Endodermal cell (in vitro differentiated cells): Measurements from ENCODE around the gene IARS2. TPM values are rescaled to one million over a fixed set of nuclear protein-coding genes. Genes with fewer than 3 reads are reported as not detected.
A peak's percentile ranks its signal among the peaks of the same experiment; 100 is the strongest.
"Not testable (repeated sequence)": the region's sequence is repeated elsewhere in the genome, so short reads cannot be mapped to it uniquely, and the experiment has no call there.

Source experiments
- DNase-seq: peaks from one replicate; pipeline ENCODE4 v3.0.0-alpha.2; 2017
- H3K27ac ChIP-seq: 2 replicates; pipeline ENCODE4 v1.5.1; 2013; ENCODE audit warnings: mild to moderate bottlenecking, low read depth, low read length, moderate library complexity
- H3K27me3 ChIP-seq: 2 replicates; pipeline ENCODE4 v1.6.1; 2013; ENCODE audit warnings: mild to moderate bottlenecking, low read length, moderate library complexity; ENCODE audit not compliant: insufficient read depth, control insufficient read depth, poor library complexity, severe bottlenecking
- H3K36me3 ChIP-seq: 2 replicates; pipeline ENCODE4 v1.7.0; 2013; ENCODE audit warnings: mild to moderate bottlenecking, low read length, moderate library complexity; ENCODE audit not compliant: control insufficient read depth, insufficient read depth
- H3K4me1 ChIP-seq: one replicate; pipeline ENCODE4 v1.7.0; 2013; ENCODE audit warnings: low read length; ENCODE audit not compliant: control insufficient read depth, insufficient read depth
- H3K4me3 ChIP-seq: 2 replicates; pipeline ENCODE4 v1.5.1; 2013; ENCODE audit warnings: mild to moderate bottlenecking, low read length, moderate library complexity
- H3K9ac ChIP-seq: 2 replicates; pipeline ENCODE4 v1.6.1; 2013; ENCODE audit warnings: mild to moderate bottlenecking, low read length, moderate library complexity; ENCODE audit not compliant: poor library complexity, severe bottlenecking; ENCODE audit errors: extremely low read depth
- H3K9me3 ChIP-seq: 2 replicates; pipeline ENCODE4 v1.6.1; 2013; ENCODE audit warnings: mild to moderate bottlenecking, low read length, moderate library complexity; ENCODE audit not compliant: control insufficient read depth
- H3K27ac Mint-ChIP-seq: 2 replicates; pipeline ENCODE4 v1.8.0; 2020; ENCODE audit warnings: mixed read lengths
- H3K27me3 Mint-ChIP-seq: 2 replicates; pipeline ENCODE4 v1.8.0; 2021; ENCODE audit warnings: mild to moderate bottlenecking, mixed read lengths; ENCODE audit not compliant: insufficient read depth
- H3K36me3 Mint-ChIP-seq: 2 replicates; pipeline ENCODE4 v1.8.0; 2020; ENCODE audit warnings: low read depth, mixed read lengths
- H3K4me1 Mint-ChIP-seq: 2 replicates; pipeline ENCODE4 v1.8.0; 2020; ENCODE audit warnings: mixed read lengths
- H3K4me3 Mint-ChIP-seq: 2 replicates; pipeline ENCODE4 v1.8.0; 2020; ENCODE audit warnings: mild to moderate bottlenecking, moderate library complexity, mixed read lengths
- H3K9me3 Mint-ChIP-seq: 2 replicates; pipeline ENCODE4 v1.8.0; 2020; ENCODE audit warnings: mild to moderate bottlenecking, mixed read lengths
- CTCF ChIP-seq: fragments of 200-600 bp; sonication (generic); conservative IDR thresholded peaks from 2 replicates; pipeline ENCODE4 v1.5.0; 2021; ENCODE audit warnings: antibody characterized with exemption, mild to moderate bottlenecking
- WGBS, 2 experiments: methylation state at CpG; one replicate each; pipeline versions ENCODE4 v1.1.5 to v1.1.7; 2013; ENCODE audit warnings: missing lambda C conversion rate in 2 of 2, mixed read lengths in 1 of 2; ENCODE audit not compliant: insufficient coverage in 1 of 2, insufficient read length in 1 of 2; 5-methylcytosine and 5-hydroxymethylcytosine counted together
- total RNA-seq, 2 donors: library from RNA; stranded (reverse); fragmentation: NEBNext Ultra II Directional in 1 of 2; extraction: Animal tissue kit (Norgen Biotek cat#: 25700) in 1 of 2; gene quantifications; 2 replicates in 1 of 2; 3 replicates in 1 of 2; pipeline ENCODE4 v1.2.1, GENCODE V29; 2021

Gene IARS2
- total RNA-seq, 2 donors from 2014 or later, result 78.2 to 89.4 TPM

GRCh38 chr1:220166853-220167252 lies 72.9 kb downstream of the IARS2 start:
- no peak for DNase-seq
- H3K36me3 ChIP-seq, result peaks cover 73% of the 10 kb centered on the region
- no peaks in the 10 kb centered on the region for H3K9me3 Mint-ChIP-seq
- no peak overlapping the region for H3K4me3 Mint-ChIP-seq
- H3K4me1 ChIP-seq, result no peaks in the 10 kb centered on the region
- H3K9ac ChIP-seq, result no peak overlapping the region
- H3K27ac ChIP-seq, result no peak overlapping the region
- H3K4me1 Mint-ChIP-seq, result no peaks in the 10 kb centered on the region
- H3K36me3 Mint-ChIP-seq, result peaks cover 49% of the 10 kb centered on the region
- 97 to 100% methylated on average over 1 to 4 of the region's 4 CpGs for WGBS, 2 experiments
- H3K9me3 ChIP-seq, result no peaks in the 10 kb centered on the region
- no peaks in the 10 kb centered on the region for H3K27me3 ChIP-seq
- TF ChIP-seq CTCF, result no peak
- peak overlapping the region; percentile 42 for H3K27ac Mint-ChIP-seq
- H3K4me3 ChIP-seq, result no peak overlapping the region
- no peaks in the 10 kb centered on the region for H3K27me3 Mint-ChIP-seq

DNA sequence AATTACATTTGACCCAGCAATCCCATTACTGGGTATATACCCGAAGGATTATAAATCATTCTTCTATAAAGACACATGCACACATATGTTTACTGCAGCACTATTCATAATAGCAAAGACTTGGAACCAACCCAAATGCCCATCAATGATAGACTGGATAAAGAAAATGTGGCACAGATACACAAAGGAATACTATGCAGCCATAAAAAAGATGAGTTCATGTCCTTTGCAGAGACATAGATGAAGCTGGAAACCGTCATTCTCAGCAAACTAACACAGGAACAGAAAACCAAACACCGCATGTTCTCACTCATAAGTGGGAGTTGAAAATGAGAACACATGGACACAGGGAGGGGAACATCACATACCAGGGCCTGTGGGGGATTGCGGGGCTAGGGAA lies 76.0 kb downstream of the IARS2 start:
- not testable (repeated sequence) for H3K27ac Mint-ChIP-seq, H3K4me1 Mint-ChIP-seq, H3K27ac ChIP-seq, H3K9ac ChIP-seq, H3K4me3 ChIP-seq, H3K27me3 Mint-ChIP-seq, DNase-seq, H3K9me3 Mint-ChIP-seq, H3K4me1 ChIP-seq, H3K4me3 Mint-ChIP-seq, H3K27me3 ChIP-seq, H3K9me3 ChIP-seq
- WGBS, 2 experiments, result 93% methylated on average over 4 of the region's 4 CpGs; no CpG with 5 or more reads in 1 of the 2 experiments
- peaks cover 55% of the 10 kb centered on the region for H3K36me3 Mint-ChIP-seq
- peaks cover 71% of the 10 kb centered on the region for H3K36me3 ChIP-seq

DNA sequence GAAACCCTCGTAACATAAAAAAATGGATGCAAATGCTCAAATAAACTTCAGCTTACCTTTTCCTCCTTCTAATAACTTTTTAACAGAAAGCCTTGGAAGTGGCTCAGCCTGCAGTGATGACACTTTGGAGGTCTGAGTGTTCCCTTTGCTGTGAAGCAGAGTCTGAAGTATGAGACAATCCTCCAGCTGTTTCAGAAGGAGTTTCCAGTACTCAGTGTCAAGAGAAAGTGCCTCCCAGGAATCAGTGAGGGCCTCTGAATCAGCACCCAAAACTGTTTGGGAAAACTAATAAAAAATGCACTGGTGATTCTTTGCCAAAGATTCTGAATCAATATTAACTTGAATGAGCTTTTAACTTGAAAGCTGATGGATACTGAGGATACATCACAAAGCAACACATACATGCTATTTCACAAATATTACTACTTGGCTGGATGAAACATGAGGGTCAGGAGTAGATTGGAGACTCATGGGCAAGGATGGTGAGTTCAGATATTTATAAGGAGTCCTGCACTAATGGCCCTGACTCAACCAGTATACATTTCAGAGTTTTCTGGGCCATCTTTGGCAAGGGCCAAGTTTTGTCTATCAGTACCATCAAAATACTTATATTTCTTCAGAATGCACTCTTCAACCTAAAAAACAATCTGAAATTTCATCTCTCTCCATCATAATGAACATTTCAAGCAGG lies 77.0 kb downstream of the IARS2 start:
- Histone ChIP-seq H3K4me3 (no peak overlapping the region), H3K27me3 (no peaks in the 10 kb centered on the region), H3K9me3 (no peaks in the 10 kb centered on the region), H3K4me1 (no peaks in the 10 kb centered on the region), H3K36me3 (peaks cover 67% of the 10 kb centered on the region), H3K27ac (no peak overlapping the region), H3K9ac (no peak overlapping the region)
- Mint-ChIP-seq H3K27ac (no peak overlapping the region), H3K4me1 (no peaks in the 10 kb centered on the region), H3K4me3 (no peak overlapping the region), H3K36me3 (peaks cover 51% of the 10 kb centered on the region), H3K27me3 (no peaks in the 10 kb centered on the region), H3K9me3 (no peaks in the 10 kb centered on the region)
- TF ChIP-seq CTCF, result no peak
- WGBS, 2 experiments, result 88% methylated on average over 1 of the region's 1 CpG; no CpG with 5 or more reads in 1 of the 2 experiments
- no peak for DNase-seq
